ENCODE results near the gene ZDHHC1.

Gene ZDHHC1

DNA sequence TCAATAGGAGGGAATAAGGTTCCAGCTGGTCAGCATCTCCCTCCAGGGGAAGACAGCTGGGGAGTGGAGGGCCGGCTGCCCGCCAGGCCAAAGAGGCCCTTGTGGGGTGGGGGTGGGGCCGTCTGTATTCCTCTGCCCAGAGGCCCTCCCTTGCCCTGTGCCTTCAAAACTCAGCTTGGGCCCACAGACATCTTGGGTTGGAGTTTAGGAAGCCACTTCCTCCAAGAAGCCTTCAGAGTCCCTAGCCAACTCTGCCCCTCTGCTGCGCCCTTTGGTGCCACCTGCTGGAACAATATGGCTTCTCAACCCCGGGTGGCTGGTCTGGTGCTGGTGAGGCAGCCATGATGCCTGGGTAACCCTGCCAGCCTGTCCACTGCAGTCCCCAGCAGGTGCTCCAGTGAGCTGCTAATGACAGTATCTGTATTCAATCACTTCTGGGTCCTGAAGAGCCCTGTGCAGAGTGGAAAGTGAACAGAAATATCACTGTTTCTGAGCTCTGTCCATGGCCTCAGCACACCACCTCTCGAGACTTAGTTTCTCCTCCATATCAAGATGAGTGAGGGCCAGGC is 31.3 kb upstream of the ZDHHC1 start:
- no peak for FAIRE-seq

DNA sequence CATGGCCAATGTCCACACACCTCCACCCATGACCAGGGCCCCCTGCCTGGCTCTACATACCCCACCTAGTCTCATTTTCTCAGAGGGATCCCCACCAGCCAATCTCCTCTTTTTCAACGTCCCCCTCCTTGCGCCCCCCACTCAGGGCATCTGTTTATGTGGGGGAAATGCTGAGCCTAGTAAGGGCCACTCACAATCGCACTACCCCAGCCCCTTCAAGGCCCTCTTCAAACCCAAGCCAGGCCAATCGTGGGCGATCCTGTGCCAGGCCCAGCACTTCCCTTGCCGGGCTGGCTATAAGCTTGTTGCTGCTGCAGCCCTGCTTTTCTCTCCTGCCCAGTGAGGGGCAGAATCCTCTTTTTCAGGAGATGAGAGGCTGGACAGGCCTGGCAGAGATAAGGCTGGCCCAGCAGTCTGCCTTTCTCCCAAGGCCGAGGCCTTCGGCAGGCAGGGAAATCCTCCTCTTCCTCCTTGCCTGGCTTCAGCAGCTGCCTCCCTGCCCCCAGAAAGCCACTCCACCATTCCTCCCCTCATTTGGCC is 30.8 kb upstream of the ZDHHC1 start:
- FAIRE-seq: no peak

DNA sequence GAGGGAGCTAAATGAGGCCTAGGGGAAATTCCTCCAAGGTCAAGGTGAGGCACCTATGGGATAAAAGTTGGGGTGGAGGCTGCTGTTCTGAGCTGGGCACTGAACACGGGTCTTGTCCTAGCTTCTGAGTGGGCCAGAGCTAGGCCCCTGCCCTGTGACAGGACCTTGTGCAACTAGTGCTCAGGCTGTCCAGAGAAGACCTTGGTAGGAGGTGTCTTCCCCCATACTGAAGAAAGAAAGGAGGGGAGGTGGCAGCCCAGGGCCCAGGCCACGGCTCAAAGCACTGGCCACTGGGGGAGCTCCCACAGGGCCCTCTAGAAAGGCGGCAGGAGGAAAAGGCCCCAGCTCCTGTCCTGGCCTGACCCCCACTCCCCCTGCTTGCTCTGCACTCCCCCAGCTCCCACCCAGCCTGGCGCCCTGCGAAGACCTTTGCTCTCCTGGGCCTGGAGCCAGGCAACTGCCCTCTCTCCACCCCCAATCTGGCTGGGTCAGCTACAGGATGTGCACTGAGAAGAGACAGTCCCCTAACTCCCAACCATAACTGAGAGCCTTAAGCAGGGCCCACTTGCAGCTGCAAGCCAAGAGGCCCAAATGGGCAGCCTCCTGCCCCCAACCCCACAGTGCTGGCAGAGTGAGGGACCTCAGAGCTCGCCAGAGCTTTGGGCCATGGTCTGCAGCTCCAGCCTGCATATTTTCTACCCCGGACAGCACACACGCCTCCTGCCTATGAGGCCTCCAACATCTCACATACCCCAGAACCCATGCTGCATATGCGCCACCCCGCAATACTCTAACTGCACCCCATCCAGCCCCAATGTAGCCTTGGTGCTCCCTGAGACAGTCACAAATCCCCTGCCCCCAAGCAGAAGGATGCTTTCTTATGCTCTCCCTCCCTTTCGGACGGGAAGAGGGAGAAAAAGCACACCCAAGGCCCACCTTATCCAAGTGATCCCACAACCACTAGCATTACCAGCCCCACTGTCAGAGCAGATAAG is 29.9 kb upstream of the ZDHHC1 start:
- no peak for FAIRE-seq

DNA sequence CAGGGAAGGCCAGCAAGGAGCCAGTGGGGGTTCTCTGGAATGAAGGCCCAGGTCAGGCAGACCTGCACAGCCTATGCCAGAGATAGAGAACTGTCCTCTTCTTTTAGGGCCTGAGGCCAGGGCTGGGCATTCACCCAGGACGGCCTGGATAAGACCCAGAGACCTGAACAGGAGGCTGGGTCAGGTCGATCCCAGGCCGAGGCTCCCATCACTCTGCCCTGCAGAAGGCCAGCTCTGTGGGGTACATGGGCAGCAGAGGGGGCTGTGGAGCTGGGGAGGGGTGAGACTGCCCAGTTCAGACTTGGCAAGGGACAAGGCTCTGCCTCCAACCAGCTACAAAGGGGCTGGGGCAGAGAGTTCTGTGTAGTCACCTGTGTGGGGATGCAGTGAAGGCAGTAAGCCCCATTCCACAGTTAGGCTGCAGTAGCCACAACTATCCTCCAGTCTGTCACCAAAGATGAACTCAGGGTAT is 29.2 kb upstream of the ZDHHC1 start:
- no peak for FAIRE-seq

DNA sequence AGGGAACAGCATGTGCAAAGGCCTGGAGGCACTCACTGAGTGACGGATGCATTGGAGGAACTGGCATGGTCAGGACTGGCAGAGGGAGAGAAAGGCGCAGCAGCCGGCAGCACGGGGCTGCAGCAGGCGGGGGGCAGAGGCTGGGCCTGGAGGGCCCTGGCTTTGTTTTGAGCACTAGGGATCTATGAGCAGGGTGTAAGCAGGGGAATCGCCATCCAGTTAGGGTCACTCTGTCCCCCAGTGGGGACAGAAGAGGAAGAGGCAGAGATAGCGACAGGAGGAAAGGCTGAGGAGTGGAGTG is 28.8 kb upstream of the ZDHHC1 start:
- FAIRE-seq: no peak

DNA sequence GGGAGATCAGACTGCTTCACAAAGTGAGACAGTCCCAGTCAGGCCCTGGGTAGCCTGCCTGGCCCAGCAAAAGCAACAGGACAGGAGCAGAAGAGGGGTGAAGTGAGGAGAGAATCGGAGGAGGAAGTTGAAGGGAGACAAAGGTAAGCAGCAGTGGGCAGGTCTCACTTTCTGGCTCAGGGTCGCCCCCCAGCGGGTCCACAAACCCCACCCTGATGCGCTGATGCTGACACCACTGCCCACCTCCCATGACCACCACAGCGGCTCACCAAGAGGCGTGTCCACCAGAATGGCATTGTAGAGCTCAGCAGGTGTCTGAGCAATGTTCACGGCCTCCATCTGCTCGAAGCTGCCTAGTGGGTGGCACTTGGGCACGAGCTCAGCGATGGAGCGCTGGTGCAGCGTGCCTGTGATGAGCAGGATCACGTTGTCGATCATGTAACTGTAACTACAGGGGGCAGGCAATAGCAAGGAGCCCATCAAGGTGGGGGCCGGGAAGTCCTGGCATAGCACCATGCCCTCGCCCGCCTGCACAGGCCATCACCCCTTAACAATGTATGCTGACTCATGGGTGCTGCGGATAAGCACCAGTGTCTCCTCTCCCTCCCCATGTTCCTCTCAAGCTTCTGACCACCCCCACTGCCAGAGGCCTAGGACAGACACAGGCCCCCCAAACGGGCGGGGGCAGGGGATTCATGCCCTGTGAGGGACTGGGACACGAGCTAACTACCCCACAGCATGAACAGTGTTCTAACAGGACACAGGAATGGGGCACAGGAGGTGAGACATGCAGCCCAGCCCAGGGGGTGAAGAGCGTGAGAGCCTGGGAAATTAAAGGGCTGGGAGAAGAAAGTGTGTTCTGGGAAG is 28.2 kb upstream of the ZDHHC1 start:
- FAIRE-seq: no peak

DNA sequence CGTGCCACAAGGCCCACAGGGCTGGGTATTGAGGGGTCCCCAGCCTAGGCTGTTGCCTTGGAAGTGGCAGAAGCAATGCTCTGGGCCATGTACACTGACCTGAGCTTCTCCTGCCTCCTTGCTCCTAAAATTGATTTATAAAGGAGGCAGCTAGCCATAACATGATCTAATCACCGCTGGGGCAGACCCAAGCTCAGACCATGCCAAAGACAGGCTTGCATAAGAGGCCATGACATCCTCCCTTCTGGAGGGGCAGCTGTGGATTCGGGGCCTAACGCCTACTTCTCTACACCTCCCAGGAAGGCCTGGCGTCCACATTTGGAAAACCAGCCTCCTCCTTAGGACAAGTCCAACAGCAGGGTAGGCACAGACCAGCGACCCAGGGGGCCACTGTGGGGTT is 27.0 kb upstream of the ZDHHC1 start:
- no peak for FAIRE-seq

DNA sequence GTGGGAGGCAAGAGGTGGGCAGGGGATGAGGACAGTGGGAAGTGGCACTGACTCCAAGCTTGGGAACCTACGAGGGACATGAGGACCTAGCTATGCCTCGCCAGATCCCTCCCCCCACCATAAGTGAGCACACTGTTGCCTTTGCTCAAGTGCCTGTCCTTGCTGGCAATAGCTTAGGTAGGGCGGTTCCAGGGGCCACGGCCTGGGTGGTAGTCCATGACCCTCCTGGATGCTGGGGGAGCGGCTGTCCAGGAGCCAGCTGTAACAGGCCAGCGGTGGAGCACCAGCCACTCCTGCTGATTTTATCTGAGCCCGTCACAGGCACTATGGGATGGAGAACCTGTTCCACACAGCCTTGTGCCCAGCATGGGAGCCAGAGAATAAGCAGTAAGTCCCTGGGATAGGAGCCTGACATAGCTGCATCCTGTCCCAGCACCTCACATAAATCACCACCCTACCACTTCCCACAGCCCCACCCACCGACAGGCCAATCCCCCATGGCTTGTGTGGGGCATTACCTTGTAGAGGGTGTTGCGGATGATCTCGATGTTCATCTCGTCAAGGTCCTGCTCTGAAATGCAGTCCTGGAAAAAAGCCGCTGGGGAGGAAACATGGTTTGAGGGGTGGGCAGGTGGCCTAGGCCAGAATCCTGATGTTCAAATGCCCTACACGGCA is 26.4 kb upstream of the ZDHHC1 start:
- FAIRE-seq: no peak

DNA sequence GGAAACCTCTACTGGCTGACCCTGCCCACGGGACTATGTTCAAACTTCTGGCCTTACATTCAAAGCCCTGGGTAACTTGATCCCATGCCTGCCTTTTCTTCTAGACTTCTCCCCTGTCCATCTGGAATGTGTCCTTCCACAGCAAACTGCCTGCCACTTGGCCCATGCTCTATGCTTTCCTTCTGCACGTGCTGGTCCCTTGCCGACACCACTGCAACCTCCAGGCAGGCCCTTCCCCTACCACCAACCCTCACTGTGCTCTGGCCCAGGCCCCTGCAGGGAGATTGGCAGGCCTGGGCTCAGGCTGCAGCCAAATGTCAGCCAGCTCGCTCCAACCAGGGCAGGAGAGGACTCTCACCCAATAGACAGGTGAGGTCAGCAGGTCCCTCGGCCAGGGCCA is 25.6 kb upstream of the ZDHHC1 start:
- FAIRE-seq: no peak

DNA sequence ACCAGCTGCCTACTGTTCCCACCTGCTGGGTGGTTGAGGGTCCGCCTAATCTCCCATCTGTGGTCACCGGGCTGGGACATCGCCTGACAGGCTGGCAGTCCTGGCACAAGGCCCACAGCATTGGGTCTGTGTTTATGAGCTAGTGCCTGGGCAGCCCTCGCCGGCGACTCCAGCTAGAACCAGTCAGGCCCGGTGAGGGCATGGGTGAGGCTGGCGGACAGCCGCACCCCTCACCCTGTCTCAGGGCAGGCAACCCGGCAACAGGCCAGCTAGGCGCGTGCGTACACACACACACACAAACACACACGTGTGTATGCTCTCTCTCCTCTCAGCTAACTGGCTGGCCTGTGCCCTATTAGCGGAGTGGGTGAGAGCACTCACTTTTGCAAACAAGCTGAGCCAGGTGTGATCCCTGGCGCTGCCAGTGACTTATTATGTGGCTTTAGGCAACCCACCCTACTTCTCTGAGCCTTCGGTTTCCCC is 25.0 kb upstream of the ZDHHC1 start:
- FAIRE-seq: no peak

DNA sequence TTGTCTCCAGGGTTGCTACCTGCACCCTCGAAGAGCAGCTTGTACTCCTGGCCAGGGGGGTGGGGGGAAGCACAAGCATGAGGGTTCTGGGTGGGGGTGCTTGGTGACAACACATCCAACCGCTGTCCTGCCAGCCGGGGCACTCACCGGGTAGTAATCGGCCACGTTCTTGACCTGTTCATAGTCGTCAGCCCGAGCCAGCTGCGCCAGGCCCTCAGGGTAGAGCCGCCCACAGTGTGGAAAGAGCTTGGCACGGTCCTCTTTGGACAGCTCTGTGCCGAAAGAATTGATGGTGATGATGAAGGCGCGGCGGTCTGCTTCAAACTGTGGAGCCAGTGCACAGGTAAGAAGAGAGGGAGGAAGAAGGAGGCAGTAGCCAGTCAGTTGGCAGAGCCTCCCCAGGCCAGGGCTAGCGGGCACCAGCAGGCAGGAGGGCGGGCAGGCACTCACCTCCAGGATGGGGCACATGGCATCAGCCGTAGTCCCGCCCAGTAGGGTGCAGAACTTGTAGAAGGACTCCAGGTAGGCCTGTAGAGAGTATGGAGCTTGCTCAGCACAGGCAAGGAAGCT is 22.6 kb upstream of the ZDHHC1 start:
- FAIRE-seq: no peak

DNA sequence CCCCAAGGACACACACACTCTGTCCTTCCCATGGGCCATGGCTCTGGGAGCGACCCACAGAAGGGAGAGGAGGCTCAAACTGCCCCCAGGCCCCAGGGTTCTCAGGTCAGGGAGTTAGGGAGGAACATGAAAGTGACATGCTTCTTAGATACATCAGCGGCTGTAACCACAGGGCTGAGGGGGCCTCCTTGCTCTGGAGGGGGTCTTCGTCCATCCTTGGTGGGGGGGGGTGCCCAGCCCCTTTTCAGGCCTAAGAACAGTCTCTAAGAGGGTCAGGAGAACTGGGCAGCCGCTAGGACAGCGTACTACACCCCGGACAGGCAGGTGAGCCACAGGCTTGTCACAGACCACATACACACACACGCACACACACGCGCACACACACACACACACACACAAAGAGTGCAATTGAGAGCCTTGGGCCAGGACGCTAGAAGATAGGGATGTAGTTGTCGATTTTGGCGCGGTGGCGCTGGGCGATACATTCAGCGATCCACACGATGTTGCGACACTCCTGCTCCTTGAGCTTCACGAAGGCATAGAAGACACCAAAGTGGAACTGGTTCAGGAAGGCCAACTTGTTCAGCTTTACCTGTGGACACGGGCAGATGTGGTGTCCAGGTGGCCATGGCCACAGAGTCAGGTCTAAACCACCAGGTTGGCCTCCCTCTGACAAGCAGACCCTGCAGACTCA is 22.0 kb upstream of the ZDHHC1 start:
- no peak for FAIRE-seq

DNA sequence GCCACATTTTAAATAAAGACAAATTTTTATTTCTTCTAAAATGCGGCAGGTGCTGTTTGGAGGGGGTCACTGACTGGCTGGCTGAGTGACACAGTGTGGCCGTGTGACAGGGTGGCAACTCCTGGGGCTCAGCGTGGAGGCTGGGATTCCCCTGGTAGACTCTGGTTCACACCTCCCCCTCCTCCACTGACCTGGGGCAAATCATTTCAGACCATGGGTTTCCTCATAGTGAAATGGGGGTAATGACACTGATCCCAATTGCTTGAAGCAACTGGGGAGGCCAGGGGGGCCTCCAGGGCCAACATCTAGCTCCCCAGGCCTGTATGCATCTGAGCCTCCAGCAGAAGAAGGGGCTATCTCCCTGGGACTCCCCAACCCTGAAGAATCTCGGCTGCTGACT is 21.2 kb upstream of the ZDHHC1 start:
- FAIRE-seq: no peak

DNA sequence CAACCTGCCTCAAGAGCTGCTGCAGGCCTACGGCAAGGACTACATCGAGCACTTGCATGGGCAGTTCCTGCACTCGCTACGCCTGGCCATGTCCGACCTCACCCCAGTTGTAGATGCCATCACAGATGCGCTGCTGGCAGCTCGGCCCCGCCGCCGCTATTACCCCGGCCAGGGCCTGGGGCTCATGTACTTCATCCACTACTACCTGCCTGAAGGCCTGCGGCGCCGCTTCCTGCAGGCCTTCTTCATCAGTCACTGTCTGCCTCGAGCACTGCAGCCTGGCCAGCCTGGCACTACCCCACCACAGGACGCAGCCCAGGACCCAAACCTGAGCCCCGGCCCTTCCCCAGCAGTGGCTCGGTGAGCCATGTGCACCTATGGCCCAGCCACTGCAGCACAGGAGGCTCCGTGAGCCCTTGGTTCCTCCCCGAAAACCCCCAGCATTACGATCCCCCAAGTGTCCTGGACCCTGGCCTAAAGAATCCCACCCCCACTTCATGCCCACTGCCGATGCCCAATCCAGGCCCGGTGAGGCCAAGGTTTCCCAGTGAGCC is 20.4 kb upstream of the ZDHHC1 start:
- no peak for FAIRE-seq

DNA sequence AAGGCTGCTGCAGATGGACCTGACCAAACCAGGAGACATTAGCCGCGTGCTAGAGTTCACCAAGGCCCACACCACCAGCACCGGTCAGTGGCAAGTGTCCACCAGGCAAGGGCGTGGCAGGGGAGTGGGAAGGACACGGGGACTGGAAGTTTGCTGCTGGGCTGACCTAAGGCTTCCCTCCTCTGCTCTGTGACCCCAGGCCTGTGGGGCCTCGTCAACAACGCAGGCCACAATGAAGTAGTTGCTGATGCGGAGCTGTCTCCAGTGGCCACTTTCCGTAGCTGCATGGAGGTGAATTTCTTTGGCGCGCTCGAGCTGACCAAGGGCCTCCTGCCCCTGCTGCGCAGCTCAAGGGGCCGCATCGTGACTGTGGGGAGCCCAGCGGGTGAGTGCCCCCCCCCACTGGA is 19.5 kb upstream of the ZDHHC1 start:
- no peak for FAIRE-seq

DNA sequence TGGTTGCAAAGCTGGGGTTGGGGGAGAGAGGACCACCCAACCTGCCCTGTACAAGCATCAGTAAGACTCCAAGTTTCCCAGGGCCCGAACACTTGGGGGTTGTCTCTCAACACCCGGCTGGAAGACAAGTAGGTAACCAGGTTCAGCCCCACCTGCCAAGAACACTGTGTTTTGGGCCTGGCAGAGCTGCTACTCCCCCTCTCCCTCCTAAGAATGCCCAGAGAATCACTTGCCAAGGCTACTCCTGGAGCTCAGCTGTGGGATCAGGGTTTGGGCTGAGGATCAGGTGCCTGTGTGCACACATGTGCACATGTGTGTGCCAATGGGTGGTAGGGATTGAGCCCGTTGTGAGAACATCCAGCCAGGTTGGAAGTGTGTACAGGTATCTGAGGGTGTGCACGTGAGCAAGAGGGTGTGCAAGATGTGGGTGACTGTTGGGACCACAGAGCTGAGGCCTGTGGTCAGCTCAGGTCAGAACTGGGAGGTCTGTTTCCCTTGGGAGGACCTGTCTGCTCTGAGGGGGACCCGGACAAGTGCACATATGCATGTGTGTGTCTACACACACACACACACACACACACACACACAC is 16.9 kb upstream of the ZDHHC1 start:
- no peak for FAIRE-seq

DNA sequence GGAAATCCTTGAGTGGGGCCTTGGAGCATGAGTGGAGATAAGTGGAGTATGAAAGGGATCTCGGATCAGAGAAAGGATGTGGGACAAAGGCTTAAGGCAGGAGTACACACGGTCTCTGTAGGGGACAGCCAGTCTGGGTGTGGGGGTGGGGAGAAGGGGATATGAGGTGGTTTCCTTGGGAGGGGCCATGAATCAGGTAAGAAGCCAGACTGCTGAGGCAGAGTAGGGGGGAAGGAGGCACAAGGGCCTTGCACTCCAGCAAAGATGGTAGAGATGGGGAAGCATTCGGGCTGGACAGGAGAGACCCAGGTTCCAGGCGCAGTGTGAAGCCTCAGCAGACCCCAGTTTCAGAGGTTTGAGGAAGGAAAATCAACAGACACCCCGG is 16.2 kb upstream of the ZDHHC1 start:
- no peak for FAIRE-seq

DNA sequence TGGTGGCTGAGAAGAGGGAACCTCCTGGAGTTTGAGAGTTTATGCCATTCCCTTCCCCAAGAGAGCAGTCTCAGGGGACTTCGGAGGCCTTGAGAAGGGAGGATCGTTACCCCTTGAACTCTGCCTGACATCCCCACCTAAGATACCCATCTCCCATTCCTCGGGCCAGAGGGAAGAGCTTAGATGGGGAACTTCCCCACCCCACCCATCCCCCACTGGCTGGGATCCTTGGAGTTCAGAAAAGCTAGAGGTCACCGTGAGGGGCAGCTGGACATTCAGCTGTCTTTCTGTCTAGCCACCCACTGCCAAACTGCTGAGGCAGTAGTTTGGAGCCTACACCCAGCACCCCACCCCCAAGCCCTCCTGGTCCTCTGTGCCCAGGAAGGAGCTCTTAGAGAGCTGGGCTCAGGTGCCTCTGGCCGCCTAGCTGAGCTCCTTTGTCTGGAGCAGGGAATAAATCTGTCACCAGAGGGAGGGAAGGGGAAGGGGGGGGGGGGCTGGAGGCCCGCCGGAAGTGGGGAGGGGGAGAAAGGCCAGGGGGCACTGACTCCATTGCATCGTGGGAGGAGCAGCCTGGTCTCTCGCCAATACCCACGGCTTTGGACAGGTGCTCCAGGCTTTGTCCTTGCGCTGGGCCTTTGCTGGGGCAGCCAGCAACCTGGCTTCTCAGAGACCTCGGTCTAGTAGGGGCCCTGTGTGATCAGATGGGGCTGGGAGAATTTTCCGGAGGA is 15.7 kb upstream of the ZDHHC1 start:
- FAIRE-seq: no peak

DNA sequence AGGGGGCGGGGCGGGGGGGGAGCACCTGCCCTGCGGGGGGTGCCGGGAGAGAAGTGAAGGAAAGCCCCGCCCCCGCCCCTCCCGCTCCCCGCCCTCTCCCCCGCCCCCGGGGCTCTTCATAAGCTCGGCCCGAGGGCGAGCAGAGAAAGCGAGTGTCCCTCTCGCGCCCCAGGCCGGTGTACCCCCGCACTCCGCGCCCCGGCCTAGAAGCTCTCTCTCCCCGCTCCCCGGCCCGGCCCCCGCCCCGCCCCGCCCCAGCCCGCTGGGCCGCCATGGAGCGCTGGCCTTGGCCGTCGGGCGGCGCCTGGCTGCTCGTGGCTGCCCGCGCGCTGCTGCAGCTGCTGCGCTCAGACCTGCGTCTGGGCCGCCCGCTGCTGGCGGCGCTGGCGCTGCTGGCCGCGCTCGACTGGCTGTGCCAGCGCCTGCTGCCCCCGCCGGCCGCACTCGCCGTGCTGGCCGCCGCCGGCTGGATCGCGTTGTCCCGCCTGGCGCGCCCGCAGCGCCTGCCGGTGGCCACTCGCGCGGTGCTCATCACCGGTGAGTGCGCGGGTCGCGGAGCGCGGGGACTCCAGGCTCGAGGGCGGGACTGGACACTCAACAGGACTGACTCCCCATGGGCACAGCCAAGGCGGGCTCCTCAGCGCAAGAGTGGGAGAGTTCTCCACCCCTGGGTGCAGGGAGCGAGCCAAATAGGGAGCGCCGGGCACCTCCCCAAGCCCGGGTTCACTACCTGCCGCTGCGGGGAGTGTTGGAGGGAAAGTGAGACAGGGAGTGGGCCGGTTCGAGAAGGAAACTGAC is 14.9 kb upstream of the ZDHHC1 start, which contains the start of gene HSD11B2:
TSS of gene HSD11B2 (plus strand) at position 145 of the 798 bp plus-strand sequence. CDS start at position 273, 128 bp downstream.
- no peak for FAIRE-seq
